T-helper 22 cell (primary cell): Measurements from ENCODE around the gene RXRA.

Experiments used
- DNase-seq: peaks from one replicate; pipeline ENCODE4 v3.0.0-alpha.2; 2020; ENCODE audit warnings: low read depth

The RXRA gene

DNA sequence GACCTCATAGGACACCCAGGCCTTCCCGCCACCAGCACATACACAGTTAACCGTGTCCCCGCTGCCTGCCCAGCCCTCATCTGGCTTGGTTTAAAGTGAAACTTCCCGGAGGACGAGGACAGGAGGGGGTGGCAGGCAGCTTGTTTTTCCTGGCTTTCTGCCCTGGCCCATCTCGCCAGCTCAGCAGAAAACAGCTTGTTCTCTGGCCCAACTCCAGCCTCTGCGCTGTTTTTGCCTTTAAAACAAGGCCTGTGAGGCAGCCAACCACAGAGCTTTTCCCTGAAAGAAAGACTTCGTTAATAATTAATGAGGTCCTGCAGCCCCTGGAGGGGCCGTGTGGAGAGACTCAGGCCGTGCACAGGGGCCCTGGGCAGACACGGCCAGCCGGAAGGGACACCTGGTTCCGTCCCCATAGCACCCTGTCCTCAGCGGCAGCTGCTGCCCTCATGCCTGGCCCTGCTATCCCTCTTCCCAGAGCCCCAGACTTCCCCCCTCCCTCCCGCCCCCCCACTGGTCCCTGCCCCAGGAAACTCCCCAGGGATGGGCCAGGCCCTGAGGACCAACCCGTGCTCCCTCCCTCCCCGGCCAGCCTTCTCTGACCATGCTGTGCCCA, 108.7 kb downstream of the RXRA start:
- no peak for DNase-seq

DNA sequence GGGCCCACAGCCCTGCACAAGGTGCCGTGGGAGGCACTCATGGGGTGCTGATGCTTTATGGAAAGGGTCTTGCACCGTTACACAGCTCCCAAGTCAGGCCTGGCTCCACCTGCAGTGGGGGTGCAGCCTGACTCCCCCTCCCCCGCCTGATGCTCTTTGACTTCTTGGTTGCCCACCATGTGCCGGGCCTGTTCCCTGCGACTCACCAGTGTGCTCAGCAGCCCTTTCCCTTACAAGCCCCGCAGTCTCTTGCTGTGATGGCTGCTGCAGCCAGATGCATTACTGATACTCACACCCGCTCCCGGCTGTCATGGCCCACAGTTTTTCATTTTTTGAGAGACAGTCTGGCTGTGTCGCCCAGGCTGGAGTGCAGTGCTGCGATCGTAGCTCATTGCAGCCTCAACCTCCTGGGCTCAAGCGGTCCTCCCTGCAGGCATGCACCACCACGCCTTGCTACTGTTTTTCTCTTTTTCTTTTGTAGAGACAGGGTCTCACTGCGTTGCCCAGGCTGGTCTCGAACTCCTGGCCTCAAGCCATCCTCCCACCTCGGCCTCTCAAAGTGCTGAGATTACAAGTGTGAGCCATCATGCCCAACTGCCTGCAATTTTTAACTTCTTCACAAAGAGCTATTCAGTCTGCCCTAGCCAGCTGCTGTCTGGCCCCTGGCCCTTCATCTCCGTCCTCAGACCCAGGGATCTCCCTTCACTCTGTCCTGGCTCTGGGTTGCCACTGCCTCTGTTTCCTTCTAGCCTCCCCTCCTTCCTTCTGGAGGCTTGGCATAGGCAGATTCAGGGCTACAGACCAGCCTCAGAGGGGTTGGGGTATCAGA, 109.5 kb downstream of the RXRA start:
- DNase-seq, result no peak

DNA sequence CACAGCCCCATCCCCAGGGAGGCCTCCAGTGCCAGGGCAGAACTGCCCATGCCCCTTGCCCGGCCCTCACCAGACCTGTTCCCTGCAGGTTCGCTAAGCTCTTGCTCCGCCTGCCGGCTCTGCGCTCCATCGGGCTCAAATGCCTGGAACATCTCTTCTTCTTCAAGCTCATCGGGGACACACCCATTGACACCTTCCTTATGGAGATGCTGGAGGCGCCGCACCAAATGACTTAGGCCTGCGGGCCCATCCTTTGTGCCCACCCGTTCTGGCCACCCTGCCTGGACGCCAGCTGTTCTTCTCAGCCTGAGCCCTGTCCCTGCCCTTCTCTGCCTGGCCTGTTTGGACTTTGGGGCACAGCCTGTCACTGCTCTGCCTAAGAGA, 110.1 kb downstream of the RXRA start:
- DNase-seq, result no peak

- no peak for DNase-seq
These were observed 110.7 kb downstream of the RXRA start for GRCh38 chr9:134436911-134437310.

DNA sequence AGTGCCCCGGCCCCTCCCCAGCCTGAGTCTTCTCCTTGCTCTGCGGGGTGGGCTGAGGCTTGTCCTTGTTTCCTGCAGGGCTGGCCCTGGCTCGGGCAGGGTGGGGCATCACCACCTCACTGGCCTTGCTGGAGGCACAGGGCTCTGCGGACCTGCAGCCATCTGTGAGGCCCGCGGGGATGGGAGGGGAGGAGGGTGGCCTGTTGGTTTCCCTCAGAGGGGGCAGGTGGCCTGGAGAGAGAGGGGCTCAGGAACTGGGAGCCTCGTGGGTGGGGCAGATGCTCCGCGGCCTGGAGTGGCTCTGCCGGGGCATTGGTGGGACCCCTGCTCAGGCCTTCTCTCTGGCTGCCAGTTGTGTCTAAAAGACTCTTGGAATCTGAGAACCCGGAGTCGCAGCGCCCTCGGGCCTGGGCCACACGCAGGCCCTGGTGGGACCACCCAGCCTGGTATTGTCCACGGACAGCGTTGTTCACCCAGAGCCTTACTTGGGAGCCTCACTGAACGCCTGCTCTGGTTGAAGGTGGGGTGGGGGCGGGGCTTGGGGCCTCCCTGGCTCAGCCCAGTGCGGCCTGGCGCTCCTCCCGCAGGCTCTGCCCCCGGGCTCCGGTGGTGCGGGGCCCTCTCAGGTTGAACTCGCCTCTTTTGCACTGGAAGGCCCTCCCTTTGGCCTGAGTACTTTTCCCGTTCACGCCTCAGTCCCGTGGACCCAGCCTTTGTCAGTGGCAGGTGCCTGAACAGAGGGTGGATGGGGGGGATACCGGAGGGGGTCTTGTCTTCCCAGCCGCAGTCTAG, 111.3 kb downstream of the RXRA start:
- DNase-seq, result no peak

- DNase-seq, result no peak
These were observed 112.0 kb downstream of the RXRA start for GRCh38 chr9:134438195-134438788.

DNA sequence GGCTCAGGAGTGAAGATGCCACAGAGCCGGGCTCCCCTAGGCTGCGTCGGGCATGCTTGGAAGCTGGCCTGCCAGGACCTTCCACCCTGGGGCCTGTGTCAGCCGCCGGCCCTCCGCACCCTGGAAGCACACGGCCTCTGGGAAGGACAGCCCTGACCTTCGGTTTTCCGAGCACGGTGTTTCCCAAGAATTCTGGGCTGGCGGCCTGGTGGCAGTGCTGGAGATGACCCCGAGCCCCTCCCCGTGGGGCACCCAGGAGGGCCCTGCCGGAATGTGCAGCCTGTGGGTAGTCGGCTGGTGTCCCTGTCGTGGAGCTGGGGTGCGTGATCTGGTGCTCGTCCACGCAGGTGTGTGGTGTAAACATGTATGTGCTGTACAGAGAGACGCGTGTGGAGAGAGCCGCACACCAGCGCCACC, 113.1 kb downstream of the RXRA start:
- no peak for DNase-seq

DNA sequence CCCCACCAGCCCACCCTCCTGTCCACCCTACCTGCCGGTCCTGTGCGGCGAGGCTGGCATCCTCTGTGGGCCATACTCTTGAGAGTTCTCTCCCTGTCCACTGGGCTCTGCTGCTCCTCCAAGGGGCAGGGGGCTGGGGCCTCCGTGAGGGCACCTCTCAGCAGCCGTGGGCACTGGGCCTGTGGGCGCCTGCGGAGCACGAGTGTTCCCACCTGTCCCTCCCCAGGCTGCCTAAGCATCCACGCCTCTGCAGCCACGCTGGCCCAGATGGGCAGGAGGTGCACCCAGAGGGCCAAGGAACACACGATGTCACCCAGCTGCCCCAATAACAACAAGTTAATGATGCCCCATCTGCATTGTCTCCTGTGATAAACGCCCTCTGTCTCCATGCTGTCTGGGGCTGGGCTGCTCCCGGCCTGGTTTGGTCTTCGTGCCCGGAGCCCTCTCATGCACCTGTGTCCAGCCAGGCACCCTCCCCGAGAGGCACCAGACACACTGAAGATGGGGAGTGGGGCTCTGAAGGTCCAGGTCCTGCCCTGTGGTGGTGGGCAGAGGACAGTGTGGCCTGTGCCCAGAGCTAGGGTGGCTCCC, 114.5 kb downstream of the RXRA start:
- no peak for DNase-seq

GRCh38 chr9:134441227-134442084, 115.2 kb downstream of the RXRA start:
- no peak for DNase-seq

- no peak for DNase-seq
These were observed 115.8 kb downstream of the RXRA start for GRCh38 chr9:134442085-134442474.

- no peak for DNase-seq
These were observed 116.4 kb downstream of the RXRA start for GRCh38 chr9:134442486-134443173.

DNA sequence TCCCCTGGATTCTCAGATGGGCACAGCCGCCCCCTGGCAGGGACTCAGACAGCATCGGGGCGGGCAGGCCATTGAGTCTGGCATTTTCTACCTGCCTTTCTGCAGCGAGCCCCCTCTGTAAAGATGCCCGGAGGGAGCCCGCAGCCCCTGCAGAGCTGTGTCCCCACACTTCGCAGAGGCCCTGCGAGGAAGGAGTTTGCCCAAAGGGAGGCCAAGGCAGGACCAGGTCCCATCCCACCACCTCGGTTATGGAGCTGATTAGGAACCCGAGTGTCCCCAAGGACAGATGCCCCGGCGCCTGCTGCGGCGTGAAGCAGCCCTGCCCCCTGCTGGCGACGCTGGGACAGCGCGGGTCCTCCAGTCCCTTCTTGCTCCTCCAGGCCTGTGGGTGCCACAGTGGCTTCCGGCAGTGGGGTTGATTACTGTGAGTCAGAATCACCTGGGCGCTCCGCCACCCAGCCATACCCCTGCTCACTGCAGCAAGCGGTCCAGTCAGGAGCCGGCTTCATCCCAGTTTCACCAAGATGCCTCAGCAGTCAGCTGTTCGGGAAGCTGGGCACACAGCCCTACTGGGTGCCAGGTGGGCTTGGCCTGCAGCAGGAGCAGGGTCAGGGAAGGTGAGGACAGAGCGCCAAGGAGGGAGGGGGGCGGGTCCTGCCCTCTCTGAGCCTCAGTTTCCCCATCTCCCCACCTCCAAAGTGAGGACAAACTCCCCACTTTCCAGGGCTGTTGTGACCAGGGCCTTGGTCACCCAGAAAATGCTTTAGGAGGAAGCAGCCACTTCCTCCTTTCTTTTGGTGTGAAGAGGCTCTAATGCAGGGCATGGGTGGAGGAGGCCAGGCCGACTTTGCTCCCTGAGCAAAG, 117.2 kb downstream of the RXRA start:
- DNase-seq, result peak; percentile 81

DNA sequence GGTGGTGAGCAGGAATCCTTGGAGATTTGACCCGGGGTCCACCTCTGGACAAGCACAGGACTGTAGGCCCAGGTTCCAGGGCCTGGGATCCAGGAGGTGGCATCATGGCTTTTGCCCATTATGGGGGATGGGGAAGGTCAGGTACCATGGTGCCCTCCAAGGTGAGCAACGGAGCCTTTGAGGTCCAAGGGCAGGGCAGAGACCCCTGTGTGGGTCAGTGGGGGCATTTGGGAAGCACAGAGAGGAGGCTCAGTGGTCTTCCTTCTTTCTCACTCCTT, 117.7 kb downstream of the RXRA start:
- no peak for DNase-seq

GRCh38 chr9:134445000-134445399, 118.7 kb downstream of the RXRA start:
- DNase-seq, result no peak

GRCh38 chr9:134449180-134449916, 123.1 kb downstream of the RXRA start:
- peak; percentile 71 for DNase-seq

- no peak for DNase-seq
These were observed 125.6 kb downstream of the RXRA start for GRCh38 chr9:134451700-134452458.

GRCh38 chr9:134452728-134453127, 126.5 kb downstream of the RXRA start:
- no peak for DNase-seq

GRCh38 chr9:134453776-134454475, 127.7 kb downstream of the RXRA start:
- no peak for DNase-seq
